ENCODE data around the gene TRMT11. TPM values are rescaled to one million over a fixed set of nuclear protein-coding genes. Genes with fewer than 3 reads are reported as not detected.
"Not testable (repeated sequence)": the region's sequence is repeated elsewhere in the genome, so short reads cannot be mapped to it uniquely, and the experiment has no call there.

TRMT11 gene
- polyA plus RNA-seq, 4 donors = 30.8 to 34.4 (median 31.2) TPM

GRCh38 chr6:125989631-125990030 is 3.3 kb downstream of the TRMT11 start:
- DNase-seq (ENCODE audit: low read depth in 4 of 4, low spot score in 3 of 4) = no peak

GRCh38 chr6:125991653-125992052 is 5.3 kb downstream of the TRMT11 start:
- no peak for DNase-seq (ENCODE audit: low read depth in 4 of 4, low spot score in 3 of 4)

GRCh38 chr6:125994670-125995488 is 8.5 kb downstream of the TRMT11 start:
- no peak for DNase-seq (ENCODE audit: low read depth in 4 of 4, low spot score in 3 of 4)

DNA sequence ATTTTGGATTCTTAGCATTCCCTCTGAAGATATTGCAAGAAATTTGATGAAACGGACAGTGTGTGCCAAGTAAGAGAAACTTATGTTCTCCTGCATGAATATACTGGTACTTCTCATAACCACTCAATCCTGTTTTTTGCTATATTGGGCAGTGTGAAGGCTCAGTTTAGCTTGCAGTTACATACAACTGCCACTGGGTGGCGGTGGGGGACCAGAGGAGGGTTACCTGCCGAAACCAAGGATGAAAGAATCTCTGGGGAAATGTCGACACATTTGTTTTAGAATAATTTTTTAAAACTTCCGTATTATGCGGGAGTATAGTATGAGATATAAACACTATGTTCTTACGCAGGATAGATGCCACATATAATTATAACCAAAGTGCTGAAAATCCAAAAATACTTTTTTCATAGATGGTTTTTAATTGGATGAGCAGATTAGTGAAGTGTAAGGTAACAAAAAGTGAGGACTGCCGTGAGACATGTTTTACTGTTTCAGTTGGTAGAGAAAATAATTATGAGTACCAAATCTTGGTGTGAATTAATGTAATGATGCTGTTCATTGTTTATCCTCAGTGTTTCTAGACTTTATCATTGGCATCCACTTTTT is 9.7 kb downstream of the TRMT11 start:
- DNase-seq (ENCODE audit: low read depth in 4 of 4, low spot score in 3 of 4) = peak in 3 of 4 donors; percentile 34 to 51 (median 35)

GRCh38 chr6:126002755-126003679 is 16.7 kb downstream of the TRMT11 start:
- DNase-seq (ENCODE audit: low read depth in 4 of 4, low spot score in 3 of 4) = no peak

GRCh38 chr6:126007800-126008199 is 21.5 kb downstream of the TRMT11 start:
- DNase-seq (ENCODE audit: low read depth in 4 of 4, low spot score in 3 of 4) = no peak

DNA sequence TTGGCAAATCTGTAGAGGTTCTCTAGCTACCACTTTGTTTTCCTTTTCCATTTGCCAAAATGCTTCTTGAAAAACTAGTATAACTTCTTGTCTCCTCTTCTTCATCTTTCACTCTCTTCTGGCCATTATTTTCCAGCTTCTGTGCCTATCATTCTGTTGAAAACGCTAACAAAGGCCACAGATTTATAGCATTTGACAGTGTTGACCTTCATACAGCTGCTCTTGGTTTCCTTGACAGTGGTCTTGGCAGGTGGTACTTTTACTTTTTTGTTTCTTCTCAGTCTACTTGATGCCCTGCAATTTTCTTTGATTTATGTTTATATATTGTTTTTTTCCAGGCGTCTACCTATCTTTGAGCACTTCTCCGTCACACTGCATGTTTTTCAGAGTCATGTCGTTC is 23.7 kb downstream of the TRMT11 start:
- DNase-seq (ENCODE audit: low read depth in 4 of 4, low spot score in 3 of 4) = no peak

DNA sequence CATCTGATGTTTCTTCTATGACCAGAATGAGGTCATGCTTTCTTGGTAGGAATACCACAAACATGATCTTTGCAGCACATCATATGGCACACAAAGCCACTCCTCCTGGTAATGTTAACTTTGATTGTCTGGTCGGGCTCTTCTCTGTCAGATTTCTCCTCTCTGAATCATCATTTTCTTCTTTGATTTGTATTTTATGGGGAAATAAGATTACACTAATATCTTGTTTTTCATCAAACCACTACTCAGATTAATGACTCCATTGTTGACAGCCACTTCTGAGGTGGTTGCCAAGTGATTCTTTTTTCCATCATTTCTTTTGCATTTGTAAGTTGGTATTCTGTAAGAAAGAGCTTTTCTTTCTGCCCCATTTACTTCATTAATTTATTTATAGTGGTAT is 29.5 kb downstream of the TRMT11 start:
- no peak for DNase-seq (ENCODE audit: low read depth in 4 of 4, low spot score in 3 of 4)

DNA sequence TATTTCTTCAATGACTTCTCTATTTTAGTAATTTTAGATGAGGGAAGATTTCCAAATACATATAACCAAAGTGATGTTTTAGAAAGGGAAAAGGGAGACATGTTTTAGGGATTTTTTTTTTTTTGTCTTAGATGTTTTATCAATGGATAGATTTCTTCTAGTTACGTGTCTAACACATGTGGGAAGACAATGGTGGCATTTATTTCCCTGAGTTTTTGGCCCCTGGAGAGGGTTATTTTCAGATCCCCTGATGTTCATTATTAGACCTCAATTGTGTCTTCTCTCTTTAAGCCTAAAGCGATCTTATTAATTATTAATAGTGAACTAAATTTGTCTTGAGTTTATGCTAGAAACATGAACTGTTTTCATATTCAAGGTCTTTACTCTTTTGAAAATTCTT is 30.3 kb downstream of the TRMT11 start:
- no peak for DNase-seq (ENCODE audit: low read depth in 4 of 4, low spot score in 3 of 4)

DNA sequence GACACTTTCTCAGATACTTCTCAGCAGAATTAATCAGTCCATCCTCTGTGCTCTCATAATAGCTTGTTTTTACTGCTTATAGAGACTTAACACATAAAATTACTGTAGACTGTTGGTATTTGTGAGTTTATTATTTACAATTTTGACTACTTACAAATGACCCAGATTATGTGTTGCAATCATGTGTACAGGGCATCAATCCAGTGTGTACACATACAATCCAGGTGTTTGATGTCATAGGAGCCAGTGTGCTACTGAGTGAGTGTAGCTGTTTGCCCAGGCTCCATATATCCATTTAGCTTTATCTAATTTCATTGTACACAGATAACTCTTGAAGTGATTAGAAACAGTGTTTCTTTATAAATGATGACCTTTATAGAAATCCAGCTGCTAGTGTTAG is 31.3 kb downstream of the TRMT11 start:
- DNase-seq (ENCODE audit: low read depth in 4 of 4, low spot score in 3 of 4) = no peak

GRCh38 chr6:126020305-126021050 is 34.1 kb downstream of the TRMT11 start:
- no peak for DNase-seq (ENCODE audit: low read depth in 4 of 4, low spot score in 3 of 4)

- DNase-seq (ENCODE audit: low read depth in 4 of 4, low spot score in 3 of 4) = not testable (repeated sequence)
Measured at GRCh38 chr6:126023474-126023873, 37.1 kb downstream of the TRMT11 start.

DNA sequence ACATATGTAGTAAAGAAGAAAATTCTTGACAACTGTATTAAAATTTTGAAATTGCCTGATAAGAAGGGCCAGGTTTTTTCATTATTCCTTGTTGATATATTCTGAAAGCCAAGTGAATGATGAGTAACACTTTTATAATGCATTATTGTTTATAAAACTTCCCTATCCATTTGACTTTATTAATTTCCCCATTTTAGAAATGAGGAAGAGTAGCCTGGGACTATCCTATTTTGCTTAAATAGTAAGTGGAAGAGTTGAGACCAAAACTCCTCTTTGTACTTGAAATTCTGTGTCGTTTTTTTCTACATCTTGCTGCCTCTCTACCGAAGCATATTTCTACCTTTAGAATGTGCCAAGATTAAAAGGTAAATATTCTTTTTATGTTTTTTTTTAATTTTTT is 39.7 kb downstream of the TRMT11 start:
- no peak for DNase-seq (ENCODE audit: low read depth in 4 of 4, low spot score in 3 of 4)

DNA sequence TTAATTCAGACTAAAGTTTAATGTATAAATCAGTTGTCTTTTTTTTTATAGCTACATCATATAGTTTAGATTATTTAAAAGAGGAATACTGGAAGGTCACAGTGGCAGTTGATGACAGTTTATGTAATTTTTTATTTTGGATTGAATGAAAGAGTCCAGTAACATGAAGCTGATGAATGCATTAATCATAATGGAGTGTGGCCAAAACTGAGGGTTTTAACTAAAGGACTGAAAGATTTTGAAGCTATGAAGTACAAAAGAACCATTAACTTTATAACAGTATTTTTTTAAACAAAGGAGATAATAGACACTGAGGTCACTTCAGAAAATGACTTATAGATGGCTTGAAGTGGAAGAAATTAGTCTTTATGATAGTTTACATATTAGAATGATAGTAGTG is 41.3 kb downstream of the TRMT11 start:
- DNase-seq (ENCODE audit: low read depth in 4 of 4, low spot score in 3 of 4) = no peak

- DNase-seq (ENCODE audit: low read depth in 4 of 4, low spot score in 3 of 4) = no peak
Measured at GRCh38 chr6:126030045-126030444, 43.7 kb downstream of the TRMT11 start.

DNA sequence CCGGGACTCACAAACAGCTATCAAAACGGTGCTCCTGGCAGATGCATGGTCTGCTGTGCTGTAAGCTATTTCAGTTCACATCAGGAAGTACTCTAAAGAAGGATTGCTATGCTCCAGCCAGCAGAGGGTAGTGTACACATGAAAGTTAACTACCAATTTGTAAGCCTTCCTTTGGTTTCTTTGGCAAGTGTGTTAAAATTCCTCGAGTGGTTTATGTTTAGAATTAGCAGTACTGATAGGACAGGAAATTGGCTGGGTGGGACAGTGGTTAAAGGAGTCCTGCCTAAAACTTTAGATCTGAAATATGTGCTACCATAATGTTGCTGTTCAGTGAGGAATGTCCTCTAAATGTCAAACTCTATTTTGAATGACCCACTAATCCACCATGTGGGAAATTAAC is 47.4 kb downstream of the TRMT11 start:
- peak; percentile 36 to 56 (median 46) for DNase-seq (ENCODE audit: low read depth in 4 of 4, low spot score in 3 of 4)

GRCh38 chr6:126034656-126035055 is 48.3 kb downstream of the TRMT11 start:
- no peak for DNase-seq (ENCODE audit: low read depth in 4 of 4, low spot score in 3 of 4)

DNA sequence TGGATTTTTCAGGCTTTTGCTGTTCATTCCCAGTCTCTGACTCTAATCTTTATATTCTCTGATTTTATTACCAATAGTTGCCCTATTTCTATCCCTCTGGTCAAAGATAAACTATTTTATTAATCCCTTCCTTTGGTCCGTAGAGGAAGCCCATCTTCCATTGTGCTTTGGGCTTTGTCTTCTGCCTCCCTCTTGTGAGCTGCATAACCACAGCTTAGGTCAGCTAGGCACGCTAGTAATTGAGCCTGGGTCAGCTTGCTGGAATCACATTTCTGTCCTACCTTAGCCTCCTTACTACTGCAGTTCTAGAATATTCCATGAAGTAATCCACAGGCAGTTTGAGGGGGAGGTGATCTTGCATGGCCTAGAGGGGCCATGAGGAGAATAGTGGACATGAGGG is 49.4 kb downstream of the TRMT11 start:
- DNase-seq (ENCODE audit: low read depth in 4 of 4, low spot score in 3 of 4) = no peak

DNA sequence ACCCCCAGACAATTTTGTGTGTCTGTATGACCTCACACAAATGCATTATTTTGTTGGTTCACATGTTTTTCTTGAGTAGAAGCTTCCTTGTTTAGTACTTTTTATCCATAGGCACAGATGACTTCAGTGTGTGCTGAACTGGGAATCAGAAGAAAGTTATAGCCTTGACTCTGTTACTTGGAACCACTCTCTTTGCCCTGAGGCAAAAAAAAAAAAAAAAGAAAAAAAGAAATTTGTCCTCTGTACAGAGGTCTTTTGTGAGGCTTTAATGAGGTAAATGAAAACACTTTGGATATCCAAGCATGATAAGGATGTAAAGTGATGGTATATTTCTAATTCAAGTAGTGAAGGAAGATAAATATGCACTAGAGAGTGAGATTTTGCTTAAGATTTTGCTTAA is 51.9 kb downstream of the TRMT11 start:
- no peak for DNase-seq (ENCODE audit: low read depth in 4 of 4, low spot score in 3 of 4)

GRCh38 chr6:126039284-126039683 is 52.9 kb downstream of the TRMT11 start:
- no peak for DNase-seq (ENCODE audit: low read depth in 4 of 4, low spot score in 3 of 4)

GRCh38 chr6:126040394-126040793 is 54.1 kb downstream of the TRMT11 start:
- DNase-seq (ENCODE audit: low read depth in 4 of 4, low spot score in 3 of 4) = no peak

All from left renal pelvis (tissue), 4 donors.